Measurements from ENCODE around the gene TBC1D4. TPM values are rescaled to one million over a fixed set of nuclear protein-coding genes. Genes with fewer than 3 reads are reported as not detected.

The TBC1D4 gene
- total and polyA plus RNA-seq, 9 of the 15 experiments (the other 6 are each of a cell fraction or from before 2014, with no cell fraction given) = 2.8 to 12.3 (median 7.0) TPM

DNA sequence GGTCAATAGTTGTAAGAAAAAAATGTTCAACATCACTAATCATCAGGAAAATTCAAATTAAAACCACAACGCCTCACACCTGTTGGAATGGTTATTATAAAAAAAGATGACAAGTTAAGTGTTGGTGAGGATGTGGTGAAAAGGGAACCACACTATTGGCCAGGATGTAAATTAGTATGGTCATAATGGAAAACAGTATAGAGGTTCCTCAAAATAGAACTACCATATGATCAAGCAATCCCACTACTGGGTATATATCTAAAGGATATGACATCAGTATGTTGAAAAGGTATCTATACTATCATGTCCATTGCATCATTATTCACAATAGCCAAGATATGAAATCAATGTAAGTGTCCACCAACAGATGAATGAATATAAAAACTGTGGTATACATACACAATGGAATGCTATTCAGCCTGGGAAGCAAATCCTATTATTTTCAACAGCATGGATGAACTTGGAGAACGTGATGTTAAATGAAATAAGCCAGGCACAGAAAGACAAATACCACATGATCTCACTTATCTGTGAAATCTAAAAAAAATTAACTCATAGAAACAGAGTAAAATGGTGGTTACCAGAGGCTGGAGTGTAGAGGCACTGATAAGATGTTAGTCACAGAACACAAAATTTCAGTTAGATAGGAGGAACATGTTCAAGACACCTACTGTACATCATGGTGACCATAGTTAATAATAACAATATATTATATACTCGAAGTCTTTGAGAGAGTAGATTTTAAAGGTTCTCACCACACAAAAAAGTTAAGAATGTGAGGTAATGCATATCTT, 56.6 kb downstream of the TBC1D4 start (continued):
- TF ChIP-seq ZBTB2 (IDR thresholded peaks at IDR 0.05) = no peak
- no peak for TF ChIP-seq HIVEP1 (CRISPR knock-in tag; IDR thresholded peaks at IDR 0.05)
- TF ChIP-seq SMARCB1 (IDR thresholded peaks at IDR 0.05; ENCODE audit: insufficient read length, low read depth) = no peak
- no peak for TF ChIP-seq STAT5A (IDR thresholded peaks at IDR 0.05; ENCODE audit: borderline replicate concordance, low read length)
- 0 out of 2 replicates have a peak, but pooled peaks have one; percentile 29 for TF ChIP-seq ARID1B (IDR thresholded peaks at IDR 0.05)
- TF ChIP-seq POLR2AphosphoS2 (IDR thresholded peaks at IDR 0.05; ENCODE audit: low read length) = no peak
- TF ChIP-seq, protein P1, sequence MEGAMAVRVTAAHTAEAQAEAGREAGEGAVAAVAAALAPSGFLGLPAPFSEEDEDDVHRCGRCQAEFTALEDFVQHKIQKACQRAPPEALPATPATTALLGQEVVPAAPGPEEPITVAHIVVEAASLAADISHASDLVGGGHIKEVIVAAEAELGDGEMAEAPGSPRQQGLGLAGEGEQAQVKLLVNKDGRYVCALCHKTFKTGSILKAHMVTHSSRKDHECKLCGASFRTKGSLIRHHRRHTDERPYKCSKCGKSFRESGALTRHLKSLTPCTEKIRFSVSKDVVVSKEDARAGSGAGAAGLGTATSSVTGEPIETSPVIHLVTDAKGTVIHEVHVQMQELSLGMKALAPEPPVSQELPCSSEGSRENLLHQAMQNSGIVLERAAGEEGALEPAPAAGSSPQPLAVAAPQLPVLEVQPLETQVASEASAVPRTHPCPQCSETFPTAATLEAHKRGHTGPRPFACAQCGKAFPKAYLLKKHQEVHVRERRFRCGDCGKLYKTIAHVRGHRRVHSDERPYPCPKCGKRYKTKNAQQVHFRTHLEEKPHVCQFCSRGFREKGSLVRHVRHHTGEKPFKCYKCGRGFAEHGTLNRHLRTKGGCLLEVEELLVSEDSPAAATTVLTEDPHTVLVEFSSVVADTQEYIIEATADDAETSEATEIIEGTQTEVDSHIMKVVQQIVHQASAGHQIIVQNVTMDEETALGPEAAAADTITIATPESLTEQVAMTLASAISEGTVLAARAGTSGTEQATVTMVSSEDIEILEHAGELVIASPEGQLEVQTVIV (CRISPR knock-in tag; IDR thresholded peaks at IDR 0.05; ENCODE audit: borderline replicate concordance) = no peak
- TF ChIP-seq ZNF778 (CRISPR knock-in tag; IDR thresholded peaks at IDR 0.05) = no peak
- TF ChIP-seq, protein P2, sequence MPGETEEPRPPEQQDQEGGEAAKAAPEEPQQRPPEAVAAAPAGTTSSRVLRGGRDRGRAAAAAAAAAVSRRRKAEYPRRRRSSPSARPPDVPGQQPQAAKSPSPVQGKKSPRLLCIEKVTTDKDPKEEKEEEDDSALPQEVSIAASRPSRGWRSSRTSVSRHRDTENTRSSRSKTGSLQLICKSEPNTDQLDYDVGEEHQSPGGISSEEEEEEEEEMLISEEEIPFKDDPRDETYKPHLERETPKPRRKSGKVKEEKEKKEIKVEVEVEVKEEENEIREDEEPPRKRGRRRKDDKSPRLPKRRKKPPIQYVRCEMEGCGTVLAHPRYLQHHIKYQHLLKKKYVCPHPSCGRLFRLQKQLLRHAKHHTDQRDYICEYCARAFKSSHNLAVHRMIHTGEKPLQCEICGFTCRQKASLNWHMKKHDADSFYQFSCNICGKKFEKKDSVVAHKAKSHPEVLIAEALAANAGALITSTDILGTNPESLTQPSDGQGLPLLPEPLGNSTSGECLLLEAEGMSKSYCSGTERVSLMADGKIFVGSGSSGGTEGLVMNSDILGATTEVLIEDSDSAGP (CRISPR knock-in tag; IDR thresholded peaks at IDR 0.05) = no peak
- TF ChIP-seq CBFA2T2 (conservative IDR thresholded peaks at IDR 0.05) = no peak
- peak; percentile 23; the same call in 1 of the 2 replicates for TF ChIP-seq FOXM1 (IDR thresholded peaks at IDR 0.05; ENCODE audit: low read depth)
- TF ChIP-seq FOXM1 (CRISPR knock-in tag; IDR thresholded peaks at IDR 0.05; ENCODE audit: low read depth) = no peak
- TF ChIP-seq HDAC1 (IDR thresholded peaks at IDR 0.05) = no peak
- TF ChIP-seq GABPB1 (CRISPR knock-in tag; IDR thresholded peaks at IDR 0.05) = no peak
- TF ChIP-seq ZNF395 (CRISPR knock-in tag; IDR thresholded peaks at IDR 0.05) = no peak
- TF ChIP-seq CBFA2T3 (IDR thresholded peaks at IDR 0.05) = peak; percentile 30; the same call in 1 of the 2 replicates
- TF ChIP-seq ZNF79 (CRISPR knock-in tag; IDR thresholded peaks at IDR 0.05; ENCODE audit: low read depth) = no peak
- TF ChIP-seq ZFP30 (CRISPR knock-in tag; IDR thresholded peaks at IDR 0.05; ENCODE audit: borderline replicate concordance) = no peak

Measured in K562 (cell line).